Activated gamma-delta T cell (primary cell): Measurements from ENCODE around the gene SCN8A.
"Not testable (repeated sequence)": the region's sequence is repeated elsewhere in the genome, so short reads cannot be mapped to it uniquely, and the experiment has no call there.

Source experiments
- DNase-seq: peaks from one replicate; lab custom pipeline; 2025; lab: John Stamatoyannopoulos, UW

SCN8A gene

DNA sequence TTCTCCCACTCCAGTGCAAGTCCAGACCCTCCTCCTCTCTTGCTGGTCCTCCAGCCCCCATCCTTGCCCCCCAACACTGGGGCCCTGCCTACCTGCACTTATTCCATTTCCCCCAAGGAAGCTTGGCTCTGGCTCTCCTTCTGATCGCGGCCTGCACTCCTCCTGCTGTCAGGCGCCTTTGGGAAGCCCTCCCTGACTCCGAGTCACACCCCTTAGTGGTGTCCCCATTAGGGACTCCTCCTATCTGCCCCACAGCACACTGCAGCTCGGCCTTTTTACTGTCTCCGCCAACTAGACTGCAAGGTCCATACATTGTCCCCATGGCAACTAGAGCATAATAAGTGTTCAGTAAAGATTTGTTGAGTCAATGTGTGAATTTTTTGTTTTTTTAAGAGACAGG is 224.5 kb downstream of the SCN8A start:
- DNase-seq, result no peak

GRCh38 chr12:51817027-51817953 is 226.3 kb downstream of the SCN8A start:
- DNase-seq, result no peak

GRCh38 chr12:51818086-51818485 is 227.1 kb downstream of the SCN8A start:
- no peak for DNase-seq

- DNase-seq, result no peak
Observed at GRCh38 chr12:51818566-51819300, 227.7 kb downstream of the SCN8A start.

GRCh38 chr12:51819736-51820525 is 228.9 kb downstream of the SCN8A start:
- no peak for DNase-seq

DNA sequence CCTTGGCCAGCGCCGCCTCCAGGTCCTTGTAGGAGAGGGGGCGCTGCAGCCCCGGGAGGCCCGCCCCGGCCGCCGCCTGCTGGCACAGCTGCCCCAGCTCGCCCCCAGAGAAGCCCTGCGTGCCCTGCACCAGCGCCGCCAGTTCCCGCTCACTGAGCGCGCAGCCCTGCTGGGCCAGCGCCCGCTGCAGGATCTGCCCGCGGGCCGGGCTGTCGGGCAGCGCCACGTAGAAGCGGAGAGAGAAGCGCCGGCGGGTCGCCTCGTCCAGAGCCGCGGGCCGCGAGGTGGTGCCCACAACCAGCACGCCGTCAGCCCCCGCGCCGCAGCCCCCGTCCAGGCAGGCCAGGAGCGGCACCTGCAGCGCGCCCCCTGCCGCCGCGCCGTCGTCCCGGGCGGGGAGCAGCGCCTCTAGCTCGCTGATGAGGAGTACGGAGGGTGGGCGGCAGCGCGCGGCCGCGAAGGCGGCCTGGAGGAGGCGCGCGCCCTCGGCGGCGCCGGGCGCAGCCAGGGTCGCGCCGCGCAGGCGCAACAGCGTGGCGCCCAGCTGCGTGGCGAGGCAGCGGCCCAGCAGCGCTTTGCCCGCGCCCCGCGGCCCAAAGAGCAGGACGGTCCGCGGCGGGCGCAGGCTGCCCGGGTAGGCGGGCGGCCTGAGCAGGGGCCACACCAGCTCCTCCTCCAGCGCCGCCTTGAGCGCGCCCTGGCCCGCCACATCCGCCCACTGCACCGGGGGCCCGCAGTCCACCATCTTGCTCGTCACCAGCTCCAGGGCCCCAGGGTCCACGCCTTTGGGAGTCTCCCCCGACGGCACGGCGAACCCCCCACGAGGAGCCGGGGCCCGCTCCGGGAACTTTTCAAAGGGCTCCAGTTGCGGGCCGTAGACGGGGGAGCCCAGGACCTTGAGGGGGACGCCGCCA is 229.8 kb downstream of the SCN8A start:
- peak; percentile 72 for DNase-seq

GRCh38 chr12:51821440-51822260 is 230.6 kb downstream of the SCN8A start:
- DNase-seq, result peak; percentile 36

DNA sequence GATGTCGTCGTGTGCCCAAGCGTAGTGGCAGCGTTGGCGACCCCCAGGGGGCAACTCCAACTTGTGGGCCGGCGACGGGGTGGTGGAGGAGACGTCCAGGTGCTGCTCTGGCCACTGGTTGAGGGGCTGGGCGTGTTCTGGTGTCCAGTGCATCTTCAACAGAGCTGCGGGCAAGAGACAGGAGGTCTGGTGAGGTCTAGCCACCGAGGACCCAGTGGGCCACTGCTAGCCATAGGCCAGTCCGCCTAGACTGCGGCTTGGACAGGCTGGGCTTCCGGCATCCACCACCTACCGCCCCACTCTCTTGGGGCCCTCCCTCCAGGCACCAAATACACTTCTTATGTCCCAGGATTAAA is 231.2 kb downstream of the SCN8A start:
- no peak for DNase-seq

DNA sequence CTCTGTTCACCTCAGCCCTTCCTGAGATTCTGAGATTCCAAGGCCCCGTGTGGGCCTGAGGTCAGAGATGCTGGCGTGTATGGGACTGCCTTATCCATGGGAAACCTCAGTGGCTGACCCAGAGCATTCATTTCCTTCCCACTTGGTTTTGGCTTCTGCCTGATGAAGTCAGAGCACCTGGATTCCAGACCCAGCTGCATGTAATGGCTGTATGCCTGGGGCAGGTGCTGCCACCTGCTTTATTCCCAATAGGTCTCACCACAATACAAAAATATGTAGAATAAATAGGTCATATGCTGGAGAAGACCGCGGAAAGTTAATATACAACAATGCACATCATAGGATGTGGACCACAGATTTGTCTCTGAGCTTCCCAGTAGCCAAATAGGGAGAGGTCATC is 231.9 kb downstream of the SCN8A start:
- DNase-seq, result no peak

GRCh38 chr12:51823875-51824565 is 233.0 kb downstream of the SCN8A start:
- no peak for DNase-seq

DNA sequence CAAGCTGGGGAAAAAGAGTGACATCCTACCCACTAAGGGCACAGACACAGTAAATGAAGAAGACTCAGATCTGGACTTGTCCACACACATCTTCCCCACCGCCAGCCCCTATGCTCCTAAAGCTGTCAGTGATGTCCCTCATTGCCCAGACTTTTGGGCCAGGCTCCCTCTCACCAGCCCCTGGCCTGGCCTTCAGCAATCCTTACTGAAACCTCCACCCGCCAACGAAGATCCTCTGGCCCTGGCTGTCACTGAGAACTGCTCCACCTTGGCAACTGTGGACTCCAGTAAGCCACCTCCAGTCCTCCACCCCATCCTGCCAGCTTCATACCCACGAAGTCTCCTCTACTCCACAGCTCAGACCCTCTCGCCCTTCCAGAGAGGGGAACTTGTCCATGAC is 234.2 kb downstream of the SCN8A start:
- DNase-seq, result no peak

- DNase-seq, result no peak
Observed at GRCh38 chr12:51826881-51827280, 235.8 kb downstream of the SCN8A start.

- DNase-seq, result no peak
Observed at GRCh38 chr12:51827925-51828818, 237.1 kb downstream of the SCN8A start.

DNA sequence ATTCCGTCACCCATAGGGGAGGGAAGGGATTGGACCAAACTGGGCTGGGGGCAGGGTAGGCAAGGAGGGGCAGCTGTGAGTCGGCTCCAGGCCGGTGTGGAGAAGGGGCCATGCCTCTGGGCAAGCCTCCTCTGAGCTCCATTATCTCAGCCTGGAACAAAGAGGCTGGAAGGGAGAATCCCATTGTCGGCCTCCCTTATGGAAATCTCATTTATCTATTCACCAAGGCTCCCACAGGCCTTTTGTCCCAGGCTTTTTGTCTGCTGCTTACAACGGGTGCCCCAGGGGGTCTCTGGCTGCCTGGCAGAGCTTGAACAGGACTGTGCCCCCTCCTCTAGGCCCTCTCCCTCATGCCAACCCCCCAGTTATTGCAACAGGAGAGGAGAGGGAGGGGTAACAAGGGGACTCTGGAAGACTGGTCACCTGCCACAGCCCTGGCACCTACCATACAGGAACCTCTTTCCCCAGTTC is 238.0 kb downstream of the SCN8A start:
- DNase-seq, result no peak

- DNase-seq, result no peak
Observed at GRCh38 chr12:51829641-51830040, 238.6 kb downstream of the SCN8A start.

DNA sequence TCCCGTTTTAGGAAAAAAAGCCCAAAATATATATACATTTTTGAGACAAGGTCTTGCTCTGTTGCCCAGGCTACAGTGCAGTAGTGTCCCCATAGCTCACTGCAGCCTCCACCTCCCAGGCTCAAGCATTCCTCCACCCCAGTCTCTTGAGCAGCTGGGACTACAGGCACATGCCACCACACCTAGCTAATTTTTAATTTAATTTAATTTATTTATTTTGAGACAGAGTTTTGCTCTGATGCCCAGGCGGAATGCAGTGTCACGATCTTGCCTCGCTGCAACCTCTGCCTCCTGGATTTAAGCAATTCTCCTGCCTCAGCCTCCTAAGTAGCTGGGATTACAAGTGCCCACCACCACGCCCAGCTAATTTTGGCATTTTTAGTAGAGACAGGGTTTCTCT is 240.8 kb downstream of the SCN8A start:
- DNase-seq, result not testable (repeated sequence)

GRCh38 chr12:51832354-51833107 is 241.5 kb downstream of the SCN8A start:
- no peak for DNase-seq
